Choroid plexus epithelial cell (primary cell): Measurements from ENCODE around the gene ADCY1.

Source experiments
- DNase-seq: peaks from one replicate; pipeline ENCODE4 v3.0.0-alpha.2; 2010; ENCODE audit warnings: low read depth
- H3K4me3 ChIP-seq: 2 replicates; pipeline ENCODE4 v1.5.1; 2011; ENCODE audit warnings: low read depth, mild to moderate bottlenecking, control low read depth, low read length, moderate library complexity
- CTCF ChIP-seq: conservative IDR thresholded peaks from 2 replicates; pipeline ENCODE4 v1.5.1; 2011; ENCODE audit warnings: low read depth, mild to moderate bottlenecking, control low read depth, inconsistent platforms, low read length, moderate library complexity

Gene ADCY1

GRCh38 chr7:45589915-45590678 lies 15.9 kb downstream of the ADCY1 start:
- H3K4me3 ChIP-seq = no peak overlapping the region
- no peak for DNase-seq
- no peak for TF ChIP-seq CTCF

- H3K4me3 ChIP-seq = no peak overlapping the region
- TF ChIP-seq CTCF = no peak
- DNase-seq = no peak
Observed at GRCh38 chr7:45590679-45591057, 16.5 kb downstream of the ADCY1 start.

DNA sequence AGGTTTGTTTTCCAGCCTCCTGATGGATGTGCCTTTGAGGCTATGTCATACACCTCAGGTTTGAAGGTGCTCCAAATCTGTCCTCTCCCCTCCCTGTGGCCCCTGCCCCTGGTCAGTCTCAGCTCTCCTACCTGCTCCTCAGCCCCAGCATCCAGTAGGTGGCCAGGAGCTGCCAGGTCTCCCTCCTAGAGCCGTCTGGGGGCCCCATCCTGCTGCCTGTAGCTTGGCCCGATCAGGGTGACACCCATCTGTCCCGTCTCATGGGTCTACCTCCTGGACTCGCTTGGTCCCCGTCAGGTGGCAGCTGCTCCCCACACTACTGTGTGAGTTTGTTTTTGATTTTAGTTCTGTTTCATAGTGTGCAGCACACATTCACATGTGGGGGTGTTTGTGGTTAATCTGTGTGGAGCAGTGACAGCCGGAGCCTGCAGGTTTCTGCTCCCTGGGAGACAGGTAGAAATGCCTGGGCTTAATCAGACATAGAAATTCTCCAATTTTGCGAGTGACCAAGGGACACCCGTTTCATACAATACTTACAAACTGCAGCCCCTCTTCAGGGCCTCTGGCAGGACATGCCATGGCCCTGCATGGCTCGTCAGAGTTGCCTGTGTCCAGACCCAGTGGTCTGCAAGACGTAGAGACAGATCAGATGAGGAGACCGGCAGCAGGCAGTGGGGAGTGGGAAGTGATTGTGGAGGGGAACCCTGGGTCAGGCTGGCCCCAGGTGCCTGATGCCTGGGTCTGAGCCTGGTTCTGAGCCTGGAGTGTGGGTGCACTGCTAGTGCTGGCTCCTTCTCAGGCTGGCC lies 17.1 kb downstream of the ADCY1 start:
- TF ChIP-seq CTCF = no peak
- no peak for DNase-seq
- H3K4me3 ChIP-seq = no peak overlapping the region

GRCh38 chr7:45592230-45592991 lies 18.2 kb downstream of the ADCY1 start:
- no peak overlapping the region for H3K4me3 ChIP-seq
- no peak for DNase-seq
- no peak for TF ChIP-seq CTCF

DNA sequence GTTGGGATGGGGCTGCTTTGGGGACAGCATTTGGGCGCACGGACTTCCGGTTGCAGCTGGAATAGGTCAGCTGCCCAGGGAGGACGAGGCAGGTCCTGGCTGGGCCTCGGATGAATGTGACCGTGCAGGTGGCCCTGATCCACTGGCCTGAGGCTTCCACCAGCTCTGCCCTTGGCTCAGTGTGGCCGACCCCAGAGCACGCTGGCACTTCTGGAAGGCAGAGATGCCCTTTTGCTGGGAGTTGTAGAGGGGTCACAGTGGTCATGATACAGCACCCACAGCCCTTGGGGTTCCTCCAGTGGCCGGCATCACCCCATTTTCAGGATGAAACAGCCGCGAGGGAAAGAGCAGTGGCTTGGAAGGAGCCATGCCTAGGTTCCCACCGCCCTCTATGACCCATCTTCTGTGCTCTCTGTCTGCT lies 19.0 kb downstream of the ADCY1 start:
- DNase-seq = no peak
- no peak overlapping the region for H3K4me3 ChIP-seq
- TF ChIP-seq CTCF = no peak

DNA sequence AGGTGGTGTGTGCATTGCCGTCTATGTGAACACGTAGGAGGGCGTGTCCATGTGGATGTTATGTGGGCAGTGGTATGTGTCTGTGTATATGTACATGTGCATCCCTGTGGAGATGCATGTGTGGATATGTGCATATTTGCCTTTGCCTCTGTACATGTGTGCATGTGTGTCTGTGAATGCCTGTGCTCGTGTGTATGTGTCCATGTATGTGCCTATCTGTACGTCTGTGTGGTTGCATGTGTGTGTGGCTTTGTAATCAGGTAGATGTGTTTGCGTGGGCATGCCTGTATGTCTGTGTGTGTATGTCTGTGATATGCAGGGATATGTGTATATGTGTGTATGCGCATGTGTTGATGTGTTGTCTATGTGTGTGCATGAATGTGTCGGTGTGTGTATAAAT lies 19.7 kb downstream of the ADCY1 start:
- DNase-seq = no peak
- no peak for TF ChIP-seq CTCF
- no peak overlapping the region for H3K4me3 ChIP-seq
